K562 (cell line): ENCODE data around the gene HOXB5. TPM values are rescaled to one million over a fixed set of nuclear protein-coding genes. Genes with fewer than 3 reads are reported as not detected.

Experiments used
- ARNT ChIP-seq, 2 experiments: fragments of 450-650 bp; IDR thresholded peaks; 2 replicates each; pipeline ENCODE4 v1.6.1; 2016; ENCODE audit warnings: mild to moderate bottlenecking in 1 of 2
- ATF7 ChIP-seq: fragments of 450-650 bp; IDR thresholded peaks from 2 replicates; pipeline ENCODE4 v1.7.1; 2014; ENCODE audit warnings: mild to moderate bottlenecking, moderate library complexity
- CEBPG ChIP-seq, 3 experiments: fragments of 200-800 bp in 1 of 3; sonication (Bioruptor generic) in 1 of 3; sonication (generic) in 1 of 3; formaldehyde crosslinking in 1 of 3; IDR thresholded peaks in 2 of 3; conservative IDR thresholded peaks in 1 of 3; 2 replicates each; pipeline versions ENCODE4 v1.6.1 to v1.8.0; 2016 to 2022; ENCODE audit warnings: missing compliant biosample characterization in 2 of 3, missing genetic modification characterization in 2 of 3, mild to moderate bottlenecking in 1 of 3, missing genetic modification reagents in 1 of 3
- CHD2 ChIP-seq: IDR thresholded peaks from 2 replicates; pipeline ENCODE4 v1.6.1; 2011; ENCODE audit warnings: low read depth, low read length
- EP300 ChIP-seq: IDR thresholded peaks from 2 replicates; pipeline ENCODE4 v1.6.1; 2012; ENCODE audit warnings: low read length, improper control_type of control experiment
- ETV5 ChIP-seq: sonication (generic); formaldehyde crosslinking; IDR thresholded peaks from 2 replicates; pipeline ENCODE4 v1.4.0; 2020; ENCODE audit warnings: low read depth, mild to moderate bottlenecking, missing genetic modification reagents
- HDAC3 ChIP-seq: fragments of 450-650 bp; IDR thresholded peaks from 2 replicates; pipeline ENCODE4 v1.6.1; 2018; ENCODE audit warnings: borderline replicate concordance, mild to moderate bottlenecking, moderate library complexity; ENCODE audit not compliant: partially characterized antibody
- KLF1 ChIP-seq: fragments of 450-650 bp; IDR thresholded peaks from 2 replicates; pipeline ENCODE4 v1.6.1; 2016; ENCODE audit warnings: missing genetic modification characterization, missing compliant biosample characterization
- MYC ChIP-seq, 2 experiments: fragments of 250-450 bp in 1 of 2; sonication (Bioruptor Pico) in 1 of 2; IDR thresholded peaks; 2 replicates each; pipeline versions ENCODE4 v1.5.1 to v1.6.1; 2012 to 2021; ENCODE audit warnings: low read depth in 2 of 2, borderline replicate concordance in 1 of 2, improper control_type of control experiment in 1 of 2, low read length in 1 of 2, mild to moderate bottlenecking in 1 of 2, moderate library complexity in 1 of 2
- NCOA2 ChIP-seq, 2 experiments: fragments of 450-650 bp; IDR thresholded peaks; 2 replicates each; pipeline ENCODE4 v1.6.1; 2018; ENCODE audit warnings: mild to moderate bottlenecking in 2 of 2, moderate library complexity in 1 of 2; ENCODE audit not compliant: partially characterized antibody in 2 of 2
- NFXL1 ChIP-seq: fragments of 450-650 bp; formaldehyde crosslinking; IDR thresholded peaks from 2 replicates; pipeline ENCODE4 v1.4.0; 2021; ENCODE audit warnings: mild to moderate bottlenecking
- PYGO2 ChIP-seq: fragments of 450-650 bp; IDR thresholded peaks from 2 replicates; pipeline ENCODE4 v1.6.1; 2016; ENCODE audit warnings: mild to moderate bottlenecking, missing genetic modification characterization, moderate library complexity, missing compliant biosample characterization
- RBFOX2 ChIP-seq: fragments of 200-400 bp; formaldehyde crosslinking; IDR thresholded peaks from 2 replicates; pipeline ENCODE4 v1.6.1; 2017; ENCODE audit warnings: low read depth, mild to moderate bottlenecking, low read length, moderate library complexity
- RNF2 ChIP-seq: sonication (generic); IDR thresholded peaks from 2 replicates; pipeline ENCODE4 v1.6.1; 2016
- STAG1 ChIP-seq: sonication (generic); formaldehyde crosslinking; IDR thresholded peaks from 2 replicates; pipeline ENCODE4 v1.5.0; 2020; ENCODE audit warnings: missing genetic modification reagents, borderline replicate concordance
- ZFP1 ChIP-seq: fragments of 450-650 bp; formaldehyde crosslinking; IDR thresholded peaks from 2 replicates; pipeline ENCODE4 v1.4.0; 2020; ENCODE audit warnings: mild to moderate bottlenecking, mixed read lengths
- ZNF23 ChIP-seq: fragments of 250-450 bp; sonication (Bioruptor Pico); IDR thresholded peaks from 2 replicates; pipeline ENCODE4 v1.4.0; 2020; ENCODE audit warnings: mild to moderate bottlenecking
- ZNF324 ChIP-seq: fragments of 250-450 bp; sonication (Bioruptor Pico); IDR thresholded peaks from 2 replicates; pipeline ENCODE4 v1.4.0; 2020; ENCODE audit warnings: mild to moderate bottlenecking
- ZNF354B ChIP-seq: fragments of 250-450 bp; sonication (Bioruptor Pico); IDR thresholded peaks from 2 replicates; pipeline ENCODE4 v1.4.0; 2020
- ZNF57 ChIP-seq: fragments of 450-650 bp; formaldehyde crosslinking; IDR thresholded peaks from 2 replicates; pipeline ENCODE4 v1.4.0; 2020; ENCODE audit warnings: mild to moderate bottlenecking, moderate library complexity
- ZNF77 ChIP-seq: fragments of 250-450 bp; sonication (Bioruptor Pico); IDR thresholded peaks from 2 replicates; pipeline ENCODE4 v1.5.0; 2020
- polyA plus RNA-seq, 8 experiments: library from polyadenylated mRNA; depleted of rRNA in 4 of 8; stranded (reverse) in 5 of 8; unstranded in 3 of 8; fragments of >200 nt; fragmentation: Nextera tagmentation in 2 of 8; fragmentation: Illumina TruSeq in 1 of 8; extraction: Ambion mirVana in 2 of 8; extraction: Trizol in 1 of 8; gene quantifications; 2 replicates each; pipeline versions ENCODE4 v1.2.1 to v1.2.3, GENCODE V29; 2011 to 2014; ENCODE audit warnings: inconsistent platforms in 1 of 8, missing spikeins in 1 of 8
- total RNA-seq, 7 experiments: library from RNA; depleted of rRNA in 6 of 7; stranded (reverse); fragments of >200 nt in 6 of 7; fragmentation: Illumina TruSeq in 2 of 7; extraction: Trizol in 2 of 7; gene quantifications; 2 replicates each; pipeline versions ENCODE4 v1.2.1 to v1.2.3, GENCODE V29; 2011 to 2021; ENCODE audit warnings: low replicate concordance in 1 of 7
- TF ChIP-seq, protein P1 (sequence below): fragments of 250-450 bp; sonication (Bioruptor Pico); IDR thresholded peaks from 2 replicates; pipeline ENCODE4 v1.5.1; 2021; ENCODE audit warnings: mild to moderate bottlenecking
- TF ChIP-seq, protein P2 (sequence below): sonication (generic); formaldehyde crosslinking; IDR thresholded peaks from 2 replicates; pipeline ENCODE4 v1.8.1; 2022; ENCODE audit warnings: missing genetic modification reagents
- TF ChIP-seq, protein P3 (sequence below): fragments of 250-450 bp; sonication (Bioruptor Pico); IDR thresholded peaks from 2 replicates; pipeline ENCODE4 v1.8.0; 2022; ENCODE audit warnings: moderate library complexity, mild to moderate bottlenecking, inconsistent platforms

Gene HOXB5
- total and polyA plus RNA-seq, 9 of the 15 experiments (the other 6 are each of a cell fraction or from before 2014, with no cell fraction given): 0.24 to 2.7 (median 0.65) TPM

DNA sequence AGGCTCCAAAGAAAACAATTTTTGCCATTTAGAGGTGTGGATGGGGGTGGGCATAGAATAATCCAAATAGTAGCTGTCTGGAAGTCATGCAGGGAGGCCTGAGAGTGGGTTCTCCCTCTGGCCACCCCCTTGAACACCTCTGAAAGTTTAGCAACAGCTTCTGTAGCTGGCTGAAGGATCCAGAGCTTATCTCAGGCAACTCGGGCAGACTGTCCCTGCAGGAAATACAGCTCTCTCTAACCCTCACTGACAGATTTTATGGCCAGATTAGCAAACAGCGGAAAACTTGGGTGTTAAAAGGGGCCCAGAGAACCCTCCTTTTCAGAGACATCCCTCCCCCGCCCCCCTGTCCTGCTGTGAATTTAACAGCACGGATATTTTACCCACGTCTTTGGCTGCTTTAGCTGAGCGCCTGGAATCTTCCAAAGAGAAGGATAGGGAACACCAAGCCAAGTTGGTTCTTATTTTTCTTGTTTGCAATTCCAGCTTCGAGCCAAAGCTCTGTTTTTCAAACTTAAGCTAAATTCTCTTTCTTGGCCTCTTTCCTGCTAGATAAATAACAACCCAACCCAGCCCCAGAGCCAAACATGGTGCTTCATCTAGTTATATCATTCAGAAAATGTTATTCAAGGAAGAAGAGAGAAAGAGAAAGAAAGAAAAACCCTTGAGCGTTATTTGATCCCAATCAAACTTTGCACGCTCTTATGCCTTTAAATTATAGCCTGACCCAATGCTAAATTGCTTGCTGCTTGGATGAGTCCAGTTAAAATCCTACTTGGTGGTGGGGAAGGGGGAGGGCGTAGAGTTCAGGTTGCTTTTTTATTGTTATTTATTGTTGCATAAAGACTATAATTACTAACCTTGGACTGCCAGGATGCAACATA lies 46.4 kb downstream of the HOXB5 start (continued):
- TF ChIP-seq ZNF77 (CRISPR knock-in tag) (no peak), RNF2 (peak; percentile 97), CEBPG (CRISPR knock-in tag; IDR thresholded peaks at IDR 0.05) (no peak), CEBPG (tag; conservative IDR thresholded peaks at IDR 0.05 in 1 of 2, IDR thresholded peaks at IDR 0.05 in 1 of 2) (0 out of 4 replicates have a peak, but pooled peaks of 1 of the 2 experiments have one; percentile 23), ATF7 (no peak; the same call in 1 of the 2 replicates), ZNF57 (CRISPR knock-in tag) (no peak), ZFP1 (no peak), PYGO2 (tag) (no peak), MYC (IDR thresholded peaks at IDR 0.05; ENCODE audit: low read depth, low read length) (no peak), MYC (CRISPR knock-in tag; IDR thresholded peaks at IDR 0.05; ENCODE audit: borderline replicate concordance, low read depth) (0 out of 2 replicates have a peak, but pooled peaks have one; percentile 57), ARNT (IDR thresholded peaks at IDR 0.05) (no peak), ZNF354B (CRISPR knock-in tag) (no peak), RBFOX2 (peak; percentile 53; the same call in 1 of the 2 replicates), EP300 (peak; percentile 96), HDAC3 (peak; percentile 74), STAG1 (CRISPR knock-in tag) (no peak), CHD2 (no peak), ZNF324 (CRISPR knock-in tag) (no peak), ZNF23 (CRISPR knock-in tag) (no peak), NFXL1 (CRISPR knock-in tag) (no peak), KLF1 (tag) (no peak), NCOA2 (IDR thresholded peaks at IDR 0.05; ENCODE audit: partially characterized antibody in 2 of 2) (no peak), ETV5 (CRISPR knock-in tag) (no peak; the same call in 1 of the 2 replicates)
- TF ChIP-seq, protein P1, sequence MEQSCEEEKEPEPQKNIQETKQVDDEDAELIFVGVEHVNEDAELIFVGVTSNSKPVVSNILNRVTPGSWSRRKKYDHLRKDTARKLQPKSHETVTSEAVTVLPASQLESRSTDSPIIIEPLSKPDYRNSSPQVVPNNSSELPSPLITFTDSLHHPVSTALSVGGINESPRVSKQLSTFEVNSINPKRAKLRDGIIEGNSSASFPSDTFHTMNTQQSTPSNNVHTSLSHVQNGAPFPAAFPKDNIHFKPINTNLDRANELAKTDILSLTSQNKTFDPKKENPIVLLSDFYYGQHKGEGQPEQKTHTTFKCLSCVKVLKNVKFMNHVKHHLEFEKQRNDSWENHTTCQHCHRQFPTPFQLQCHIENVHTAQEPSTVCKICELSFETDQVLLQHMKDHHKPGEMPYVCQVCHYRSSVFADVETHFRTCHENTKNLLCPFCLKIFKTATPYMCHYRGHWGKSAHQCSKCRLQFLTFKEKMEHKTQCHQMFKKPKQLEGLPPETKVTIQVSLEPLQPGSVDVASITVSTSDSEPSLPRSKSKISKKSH (CRISPR knock-in tag): no peak
- TF ChIP-seq, protein P2, sequence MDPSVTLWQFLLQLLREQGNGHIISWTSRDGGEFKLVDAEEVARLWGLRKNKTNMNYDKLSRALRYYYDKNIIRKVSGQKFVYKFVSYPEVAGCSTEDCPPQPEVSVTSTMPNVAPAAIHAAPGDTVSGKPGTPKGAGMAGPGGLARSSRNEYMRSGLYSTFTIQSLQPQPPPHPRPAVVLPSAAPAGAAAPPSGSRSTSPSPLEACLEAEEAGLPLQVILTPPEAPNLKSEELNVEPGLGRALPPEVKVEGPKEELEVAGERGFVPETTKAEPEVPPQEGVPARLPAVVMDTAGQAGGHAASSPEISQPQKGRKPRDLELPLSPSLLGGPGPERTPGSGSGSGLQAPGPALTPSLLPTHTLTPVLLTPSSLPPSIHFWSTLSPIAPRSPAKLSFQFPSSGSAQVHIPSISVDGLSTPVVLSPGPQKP (CRISPR knock-in tag): no peak
- TF ChIP-seq, protein P3, sequence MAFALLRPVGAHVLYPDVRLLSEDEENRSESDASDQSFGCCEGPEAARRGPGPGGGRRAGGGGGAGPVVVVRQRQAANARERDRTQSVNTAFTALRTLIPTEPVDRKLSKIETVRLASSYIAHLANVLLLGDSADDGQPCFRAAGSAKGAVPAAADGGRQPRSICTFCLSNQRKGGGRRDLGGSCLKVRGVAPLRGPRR (CRISPR knock-in tag): no peak
